Measurements from ENCODE around the gene FAN1. TPM values are rescaled to one million over a fixed set of nuclear protein-coding genes. Genes with fewer than 3 reads are reported as not detected.

Gene FAN1
- total and polyA plus RNA-seq, 9 of the 15 experiments (the other 6 are each of a cell fraction or from before 2014, with no cell fraction given), result 1.5 to 16.8 (median 12.0) TPM

- H3K9ac ChIP-seq (ENCODE audit: insufficient read depth in 1 of 2, low read depth in 2 of 2, low read length in 2 of 2), result peak overlapping the region in 1 of 2 experiments; percentile 87; a peak in 2 of 4 replicates
- POLR2A ChIA-PET, result interaction anchor here (1.3 to 2.3 kb wide), 2 partner anchors 12 to 22 kb away, joined by 4 to 8 read pairs; no protein-coding TSS in a partner anchor
Observed at GRCh38 chr15:30990036-30990435, 86.3 kb downstream of the FAN1 start.

GRCh38 chr15:30990446-30991254 is 86.9 kb downstream of the FAN1 start:
- Histone ChIP-seq H3K9me1 (ENCODE audit: control insufficient read depth, insufficient read depth, low read length) (no peaks in the 10 kb centered on the region), H3K4me1 (replicated peaks in 1 of 2; ENCODE audit: control insufficient read depth in 2 of 2, insufficient read depth in 2 of 2, low read length in 2 of 2) (peaks cover 0 to 12% of the 10 kb centered on the region in 2 experiments; a peak in 3 of 5 replicates), H3K9me3 (replicated peaks; ENCODE audit: control insufficient read depth, insufficient read depth, low read depth, low read length) (no peaks in the 10 kb centered on the region), H2AFZ (ENCODE audit: low read depth, low read length) (peak overlapping the region; percentile 96), H3K27ac (ENCODE audit: extremely low read depth, low read depth, low read length) (peak overlapping the region; percentile 82), H3K79me2 (ENCODE audit: control insufficient read depth, insufficient read depth, low read length) (peaks cover 14% of the 10 kb centered on the region; the same call in 2 of the 3 replicates), H3K36me3 (ENCODE audit: control insufficient read depth, insufficient read depth, low read length) (peaks cover 6% of the 10 kb centered on the region; the same call in 1 of the 3 replicates), H3K4me3 (peak overlapping the region; percentile 84), H3K9ac (ENCODE audit: insufficient read depth in 1 of 2, low read depth in 2 of 2, low read length in 2 of 2) (peak overlapping the region; percentile 87 to 97), H3K27me3 (ENCODE audit: control insufficient read depth in 2 of 2, insufficient read depth in 2 of 2, low read length in 2 of 2) (no peaks in the 10 kb centered on the region), H3K4me2 (ENCODE audit: insufficient read depth, low read length) (peak overlapping the region; percentile 93), H4K20me1 (replicated peaks; ENCODE audit: control insufficient read depth, insufficient read depth, low read length) (no peaks in the 10 kb centered on the region)
- in situ Hi-C loops (cut with MboI), result no loop called here
- CTCF ChIA-PET (ENCODE audit: low intra/inter-chr PET ratio), result no interaction called here
- TSS peak; percentile 57 for BruUV-seq (replicated peaks)
- peak; percentile 46; the same call in 2 of the 3 replicates for ATAC-seq
- WGBS (ENCODE audit: insufficient coverage, low coverage, missing lambda C conversion rate), result 4% methylated on average over 24 of the region's 24 CpGs
- POLR2A ChIA-PET, result interaction anchor here (1.0 to 2.3 kb wide), 6 partner anchors 10 to 24 kb away, joined by 3 to 8 read pairs (median 4); no protein-coding TSS in a partner anchor
- FAIRE-seq, result peak; percentile 65
- peak in 2 of 4 experiments; percentile 15 to 44 for DNase-seq (ENCODE audit: extremely low read depth in 1 of 4, low spot score in 3 of 4)
- intact Hi-C loops (cut with micrococcal nuclease), result loop anchor here (5.0 to 10.0 kb wide), 2 partner anchors 88 to 134 kb away; partner anchors contain the start of gene FAN1
- no peak for TF ChIP-seq NUFIP1 (IDR thresholded peaks at IDR 0.05; ENCODE audit: partially characterized antibody)
- TF ChIP-seq TSHZ1 (CRISPR knock-in tag; IDR thresholded peaks at IDR 0.05), result no peak
- no peak for TF ChIP-seq HDAC1 (IDR thresholded peaks at IDR 0.05)
- TF ChIP-seq SAP30 (IDR thresholded peaks at IDR 0.05; ENCODE audit: borderline replicate concordance, insufficient read depth, low read depth, low read length, poor library complexity, severe bottlenecking), result no peak
- no peak for TF ChIP-seq CHD2 (IDR thresholded peaks at IDR 0.05; ENCODE audit: low read depth, low read length)
- TF ChIP-seq MTA2 (IDR thresholded peaks at IDR 0.05; ENCODE audit: low read depth), result no peak
- TF ChIP-seq TOE1 (IDR thresholded peaks at IDR 0.05; ENCODE audit: borderline replicate concordance), result 0 out of 2 replicates have a peak, but pooled peaks have one; percentile 13
- TF ChIP-seq TOE1 (CRISPR knock-in tag; IDR thresholded peaks at IDR 0.05; ENCODE audit: borderline replicate concordance, low read depth), result no peak

More at GRCh38 chr15:30990036-30990435, 86.3 kb downstream of the FAN1 start:
- DNase-seq (ENCODE audit: extremely low read depth in 1 of 4, low spot score in 3 of 4) (no peak), FAIRE-seq (no peak), ATAC-seq (no peak)
- H3K27me3 ChIP-seq (ENCODE audit: control insufficient read depth in 2 of 2, insufficient read depth in 2 of 2, low read length in 2 of 2), result no peaks in the 10 kb centered on the region
- in situ Hi-C loops (cut with MboI) (no loop called here), intact Hi-C loops (cut with micrococcal nuclease) (loop anchor here (5.0 to 10.0 kb wide), 2 partner anchors 88 to 135 kb away; partner anchors contain the start of gene FAN1)
- CTCF ChIA-PET (ENCODE audit: low intra/inter-chr PET ratio), result no interaction called here
- 56% methylated on average over 2 of the region's 2 CpGs for WGBS (ENCODE audit: insufficient coverage, low coverage, missing lambda C conversion rate)
- peaks cover 6% of the 10 kb centered on the region; the same call in 1 of the 3 replicates for H3K36me3 ChIP-seq (ENCODE audit: control insufficient read depth, insufficient read depth, low read length)
- BruUV-seq (replicated peaks), result no TSS peak
- H3K4me1 ChIP-seq (replicated peaks in 1 of 2; ENCODE audit: control insufficient read depth in 2 of 2, insufficient read depth in 2 of 2, low read length in 2 of 2), result peaks cover 0 to 12% of the 10 kb centered on the region in 2 experiments; a peak in 3 of 5 replicates
- H3K9me1 ChIP-seq (ENCODE audit: control insufficient read depth, insufficient read depth, low read length), result no peaks in the 10 kb centered on the region
- H2AFZ ChIP-seq (ENCODE audit: low read depth, low read length), result no peak overlapping the region
- peaks cover 14% of the 10 kb centered on the region; the same call in 2 of the 3 replicates for H3K79me2 ChIP-seq (ENCODE audit: control insufficient read depth, insufficient read depth, low read length)
- peak overlapping the region; percentile 84; the same call in 1 of the 2 replicates for H3K4me3 ChIP-seq
- 0 out of 2 replicates have a peak, but pooled peaks cover 3% of the 10 kb centered on the region for H4K20me1 ChIP-seq (replicated peaks; ENCODE audit: control insufficient read depth, insufficient read depth, low read length)
- no peak overlapping the region for H3K27ac ChIP-seq (ENCODE audit: extremely low read depth, low read depth, low read length)
- TF ChIP-seq YY1 (IDR thresholded peaks at IDR 0.05; ENCODE audit: borderline replicate concordance in 1 of 3, control insufficient read depth in 1 of 3, extremely low read depth in 1 of 3, insufficient read depth in 3 of 3, insufficient read length in 1 of 3, insufficient replicate concordance in 2 of 3, low read depth in 1 of 3, low read length in 2 of 3), result peak in 1 of 3 experiments; percentile 51
- TF ChIP-seq BCOR (IDR thresholded peaks at IDR 0.05), result no peak
- peak overlapping the region; percentile 93; the same call in 1 of the 2 replicates for H3K4me2 ChIP-seq (ENCODE audit: insufficient read depth, low read length)
- no peaks in the 10 kb centered on the region for H3K9me3 ChIP-seq (replicated peaks; ENCODE audit: control insufficient read depth, insufficient read depth, low read depth, low read length)
